ENCODE results near the gene SLC39A11.
A peak's percentile ranks its signal among the peaks of the same experiment; 100 is the strongest.
"Not testable (repeated sequence)": the region's sequence is repeated elsewhere in the genome, so short reads cannot be mapped to it uniquely, and the experiment has no call there.

The SLC39A11 gene, protein sequence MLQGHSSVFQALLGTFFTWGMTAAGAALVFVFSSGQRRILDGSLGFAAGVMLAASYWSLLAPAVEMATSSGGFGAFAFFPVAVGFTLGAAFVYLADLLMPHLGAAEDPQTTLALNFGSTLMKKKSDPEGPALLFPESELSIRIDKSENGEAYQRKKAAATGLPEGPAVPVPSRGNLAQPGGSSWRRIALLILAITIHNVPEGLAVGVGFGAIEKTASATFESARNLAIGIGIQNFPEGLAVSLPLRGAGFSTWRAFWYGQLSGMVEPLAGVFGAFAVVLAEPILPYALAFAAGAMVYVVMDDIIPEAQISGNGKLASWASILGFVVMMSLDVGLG

DNA sequence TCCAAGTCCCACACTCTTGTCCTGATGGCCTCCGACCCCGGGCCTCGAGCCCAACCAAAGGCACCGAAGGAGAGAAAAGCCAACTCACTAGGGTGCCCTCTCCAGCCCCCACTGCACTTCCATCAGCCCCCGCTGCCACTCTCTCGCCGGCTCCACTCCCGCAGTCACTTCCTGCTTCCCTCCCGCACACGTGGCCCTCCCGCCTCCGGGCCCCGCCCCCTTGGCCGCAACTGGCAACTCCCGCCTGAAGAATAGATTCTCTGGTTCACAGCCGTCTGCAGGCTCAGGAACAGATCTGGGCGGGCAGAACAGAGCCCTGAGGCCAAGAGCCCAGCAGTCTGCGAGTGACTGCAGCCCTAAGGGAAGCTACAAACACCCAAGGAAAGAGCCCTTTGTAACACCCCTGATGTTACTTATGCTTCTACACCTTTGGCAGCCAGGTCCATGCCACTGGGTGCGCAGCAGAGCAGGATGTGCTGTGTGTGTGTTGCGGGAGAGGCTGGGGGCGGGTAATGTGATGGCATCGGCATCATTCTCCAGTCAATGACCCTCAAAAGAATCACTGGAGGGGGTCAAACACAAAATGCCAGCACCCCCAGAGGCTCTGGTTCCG lies at the start of gene SLC39A11:
Gene SLC39A11 (minus strand): TSS at position 166 of the 613 bp plus-strand sequence. CDS start 3,924 bp downstream, outside the sequence.
- peak; percentile 89 for DNase-seq

DNA sequence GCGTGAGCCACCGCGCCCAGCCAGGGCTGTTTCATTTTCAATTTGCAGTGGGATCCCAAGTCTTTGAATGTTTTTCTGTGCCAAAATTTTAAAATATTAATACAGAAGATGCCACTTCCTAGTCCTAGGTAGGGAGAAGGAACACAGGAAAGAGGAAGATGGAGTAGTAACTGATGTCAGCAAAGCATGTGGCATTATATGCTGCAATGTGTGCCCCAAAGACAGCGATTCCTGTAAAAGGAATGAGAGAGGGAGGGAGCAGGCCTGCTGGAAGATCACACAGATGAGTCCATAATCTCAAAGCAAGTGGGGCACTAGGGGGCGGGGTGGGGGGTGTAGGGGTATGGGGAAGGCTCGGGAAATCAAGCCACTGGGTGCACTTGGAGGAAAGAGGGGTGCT lies 48.9 kb upstream of the SLC39A11 start:
- DNase-seq = no peak

DNA sequence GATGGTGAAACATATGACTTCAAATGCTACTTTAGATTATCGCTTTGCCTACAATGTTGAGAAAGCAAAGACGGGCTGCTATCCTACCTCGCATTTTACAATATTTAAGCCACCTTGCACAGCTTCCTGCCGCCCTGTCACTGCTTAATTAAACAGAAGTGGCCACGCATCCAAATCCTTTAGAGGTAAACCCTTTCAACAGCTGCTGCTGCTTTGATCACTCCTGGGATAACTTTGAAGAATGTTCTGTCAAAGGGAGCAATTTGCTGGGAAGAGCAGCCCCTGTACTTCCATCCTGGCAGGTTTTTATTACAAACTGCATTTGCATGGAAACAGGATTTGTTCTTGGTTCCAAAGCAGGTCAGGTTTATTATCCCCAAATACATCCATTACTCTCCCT lies 48.1 kb upstream of the SLC39A11 start:
- no peak for DNase-seq

DNA sequence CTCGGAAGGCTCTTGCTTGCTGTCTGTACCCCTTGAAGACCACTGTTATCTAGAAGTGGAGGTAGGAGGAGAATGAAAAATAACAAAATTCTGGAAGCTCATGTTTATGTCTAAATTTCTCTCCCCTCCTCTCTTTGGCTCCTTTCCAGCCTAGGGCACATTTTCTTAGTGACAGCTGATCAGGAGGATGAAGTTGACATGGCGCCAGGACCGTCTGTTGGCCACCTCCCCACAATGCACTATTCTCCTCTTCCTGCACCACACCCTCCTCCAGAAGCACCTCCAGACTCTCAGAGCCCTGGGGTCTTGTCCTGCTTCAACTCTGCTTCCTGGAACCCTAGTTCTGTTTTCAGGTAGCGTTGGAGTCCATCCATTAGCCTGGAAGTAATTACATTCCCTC lies 46.8 kb upstream of the SLC39A11 start:
- DNase-seq = no peak

DNA sequence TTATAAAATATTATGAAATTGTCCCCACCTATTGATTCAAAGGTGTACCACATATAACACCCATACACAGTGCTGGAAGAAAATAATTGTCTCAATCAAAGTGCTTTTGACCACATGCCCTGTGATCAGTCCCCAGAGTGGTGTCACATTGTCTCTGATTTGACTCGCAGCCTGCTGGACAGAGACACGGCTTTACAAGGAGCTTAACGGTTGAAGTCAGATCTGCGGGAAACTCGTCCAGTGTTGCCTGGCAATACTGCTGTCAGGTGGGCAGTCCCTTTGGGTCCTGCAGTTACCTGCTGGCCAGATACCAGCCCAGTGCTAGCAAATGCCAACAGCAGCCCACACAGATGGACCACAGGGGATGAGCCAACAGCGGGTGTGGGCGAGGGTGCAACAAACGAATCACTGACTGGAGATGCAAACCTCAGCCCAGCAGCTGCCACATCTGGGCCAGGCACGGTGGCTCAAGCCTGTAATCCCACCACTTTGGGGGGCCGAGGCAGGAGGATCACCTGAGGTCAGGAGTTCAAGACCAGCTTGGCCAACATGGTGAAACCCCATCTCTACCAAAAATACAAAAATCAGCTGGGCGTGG lies 46.2 kb upstream of the SLC39A11 start:
- DNase-seq = no peak

DNA sequence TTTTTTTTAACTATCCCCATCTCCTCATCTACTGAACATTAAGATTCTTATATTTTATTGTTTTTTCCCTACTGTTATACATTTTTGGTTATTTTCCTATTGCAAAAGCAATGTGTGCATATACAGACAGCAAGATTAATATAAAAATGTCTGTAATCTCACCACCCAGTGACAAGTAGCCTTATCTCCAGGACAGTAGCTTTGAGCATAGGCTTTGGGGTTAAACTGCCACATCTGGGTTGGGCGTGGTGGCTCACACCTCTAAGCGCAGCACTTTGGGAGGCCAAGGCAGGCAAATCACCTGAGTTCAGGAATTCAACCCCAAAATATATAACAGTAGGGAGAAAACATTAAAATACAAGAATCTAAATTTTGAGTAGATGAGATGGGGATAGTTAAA lies 44.9 kb upstream of the SLC39A11 start:
- DNase-seq = no peak

DNA sequence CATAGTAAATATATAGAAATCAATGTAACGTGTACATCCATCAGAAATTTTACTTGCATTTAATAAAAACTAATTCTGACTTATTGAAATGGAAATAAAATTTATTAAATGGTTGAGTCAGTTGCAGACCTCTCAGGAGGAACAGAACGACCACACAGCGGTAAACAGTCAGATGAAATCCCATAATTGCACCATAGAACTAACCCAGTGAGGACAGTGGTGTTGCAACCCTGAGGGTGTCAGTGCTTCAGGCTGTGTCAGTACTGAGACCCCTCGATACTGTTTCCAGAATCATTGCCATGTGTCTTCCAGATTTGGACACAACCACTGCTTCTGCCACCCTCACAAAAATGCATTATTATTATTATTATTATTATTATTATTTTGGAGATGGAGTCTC lies 43.3 kb upstream of the SLC39A11 start:
- no peak for DNase-seq

DNA sequence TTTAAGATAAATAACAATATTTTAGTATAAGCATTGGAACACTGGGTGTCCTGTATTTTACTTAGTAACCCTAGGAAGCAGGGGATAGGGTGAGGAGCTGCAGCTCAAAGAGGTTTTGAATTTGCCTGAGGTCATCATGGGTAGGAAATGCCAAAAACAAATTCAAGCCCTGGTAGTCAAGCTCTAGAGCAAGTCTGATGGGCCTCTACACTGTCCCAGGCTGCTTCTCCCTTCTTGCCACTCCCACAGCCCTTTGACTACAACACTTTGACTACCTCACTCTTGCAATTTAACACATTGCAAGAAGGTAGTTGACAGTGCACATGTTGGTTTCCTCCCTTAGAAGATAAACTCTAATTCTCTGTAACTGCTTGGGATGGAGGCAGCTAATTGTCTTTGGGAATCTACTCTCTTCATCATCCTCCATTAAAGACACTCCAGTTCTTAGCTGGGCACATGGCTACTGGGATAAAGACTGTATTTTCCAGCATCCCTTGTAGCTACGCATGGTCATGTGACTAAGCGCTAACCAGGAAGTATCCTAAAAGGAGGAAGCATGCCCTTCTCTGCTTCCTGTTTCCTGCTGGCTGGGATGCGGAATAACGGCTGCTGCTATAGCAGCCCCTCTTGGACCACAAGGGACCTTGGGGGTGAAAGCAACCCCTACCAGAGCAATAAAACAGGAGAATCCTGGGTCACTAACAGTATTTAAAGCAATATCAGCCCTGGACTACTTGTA lies 41.6 kb upstream of the SLC39A11 start:
- no peak for DNase-seq

DNA sequence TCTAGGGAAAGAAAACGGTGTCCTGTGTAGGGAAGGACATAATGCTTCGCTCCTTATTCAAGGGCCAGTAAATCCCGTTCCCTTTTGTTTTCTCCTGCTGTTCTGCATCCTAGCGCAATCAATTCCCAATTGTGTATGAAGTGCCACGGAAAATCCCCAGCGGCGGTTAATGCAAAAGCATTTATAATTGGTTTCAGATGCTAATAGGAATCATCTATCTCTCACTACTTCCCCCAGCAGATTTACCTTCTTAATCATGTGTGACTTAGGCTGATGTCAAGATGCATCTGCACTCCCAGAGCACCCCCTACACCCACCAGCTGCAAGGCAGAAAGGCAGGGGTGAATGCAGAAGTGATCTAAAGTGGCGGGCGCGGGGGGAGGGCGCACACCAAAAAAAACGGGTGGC lies 39.6 kb upstream of the SLC39A11 start:
- DNase-seq = no peak

DNA sequence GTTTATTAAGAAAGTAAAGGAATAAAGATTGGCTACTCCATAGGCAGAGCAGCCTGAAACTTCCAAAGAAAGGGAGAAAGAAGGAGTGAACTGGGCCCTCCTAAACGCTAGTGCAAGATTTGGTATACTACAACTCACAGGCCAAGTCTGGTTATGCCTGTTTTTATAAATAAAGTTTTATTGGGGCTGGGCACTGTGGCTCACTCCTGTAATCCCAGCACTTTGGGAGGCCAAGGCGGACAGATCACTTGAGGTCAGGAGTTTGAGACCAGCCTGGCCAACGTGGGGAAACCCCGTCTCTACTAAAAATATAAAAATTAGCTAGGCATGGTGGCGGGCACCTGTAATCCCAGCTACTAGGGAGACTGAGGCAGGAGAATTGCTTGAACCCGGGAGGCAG lies 39.0 kb upstream of the SLC39A11 start:
- not testable (repeated sequence) for DNase-seq

DNA sequence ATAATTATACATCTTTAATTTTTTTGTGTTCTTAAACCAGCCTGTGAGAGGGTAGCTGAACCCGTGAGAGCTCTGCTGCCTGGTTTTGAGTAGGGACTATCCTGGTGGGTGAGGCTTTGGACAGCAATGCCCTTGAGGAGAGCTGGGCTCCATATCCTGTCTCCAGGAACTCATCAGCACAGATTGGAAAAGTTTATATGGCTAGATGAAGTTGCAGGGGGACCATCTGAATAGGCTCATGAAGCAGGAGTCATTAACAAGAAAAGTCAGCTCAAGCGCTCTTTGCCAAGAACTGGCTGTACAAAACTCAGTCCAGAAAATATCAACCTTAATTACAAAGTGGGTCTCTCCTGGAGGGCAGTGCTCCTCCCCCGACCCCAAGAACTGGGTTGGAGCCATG lies 38.5 kb upstream of the SLC39A11 start:
- DNase-seq = no peak

DNA sequence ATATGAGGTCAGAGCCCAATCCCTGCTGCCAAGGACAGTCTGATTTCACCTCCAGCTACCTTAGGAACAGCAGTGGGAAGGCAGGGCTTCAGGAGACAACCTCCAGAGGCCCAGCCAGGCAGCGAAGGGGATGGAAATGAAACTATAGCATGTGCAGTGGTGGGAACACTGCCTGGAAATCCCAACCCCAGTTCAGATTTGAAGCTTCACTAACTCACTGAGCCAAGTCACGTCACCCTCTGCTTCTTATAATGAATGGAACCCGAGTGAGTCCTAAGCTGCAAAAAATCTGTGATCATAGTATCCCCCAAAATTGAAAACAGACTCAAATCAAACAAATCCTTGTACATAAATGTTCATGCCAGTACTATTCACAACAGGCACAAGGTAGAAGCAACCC lies 36.0 kb upstream of the SLC39A11 start:
- no peak for DNase-seq

DNA sequence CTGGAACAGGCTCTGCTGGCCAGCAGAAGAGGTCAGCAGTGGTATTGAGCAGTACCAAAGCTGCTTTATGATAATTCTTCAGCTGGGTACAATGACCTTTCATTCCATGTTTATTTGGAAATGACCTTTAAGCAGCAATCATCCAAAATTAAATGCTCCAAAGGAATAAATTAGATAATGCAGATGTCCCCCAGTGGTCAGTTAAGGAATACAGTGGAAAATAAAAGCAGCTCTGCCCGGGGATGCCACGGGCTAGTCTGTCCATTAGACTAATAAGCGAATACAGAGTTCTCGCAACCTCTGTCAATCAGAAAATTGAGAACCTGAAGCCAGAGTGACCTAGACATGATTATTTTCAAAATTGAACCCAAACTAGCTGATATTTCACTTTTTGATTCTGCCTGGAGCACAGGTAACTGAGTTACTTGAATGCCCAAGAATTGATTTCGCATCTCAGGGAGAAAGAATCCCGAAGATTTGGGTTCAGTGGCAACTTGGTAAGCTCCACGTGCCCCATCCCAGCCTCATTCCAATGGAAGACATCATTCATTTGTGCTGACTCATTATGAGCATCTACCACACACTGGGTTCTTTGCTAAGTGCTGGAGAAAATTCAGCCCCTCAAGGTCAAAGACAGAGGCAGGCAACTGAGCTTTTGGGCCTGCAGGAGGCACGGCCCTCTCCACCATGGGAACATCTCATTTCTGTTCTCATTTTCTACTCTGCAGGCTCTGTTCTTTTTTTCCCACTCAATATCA lies 34.4 kb upstream of the SLC39A11 start:
- DNase-seq = no peak

DNA sequence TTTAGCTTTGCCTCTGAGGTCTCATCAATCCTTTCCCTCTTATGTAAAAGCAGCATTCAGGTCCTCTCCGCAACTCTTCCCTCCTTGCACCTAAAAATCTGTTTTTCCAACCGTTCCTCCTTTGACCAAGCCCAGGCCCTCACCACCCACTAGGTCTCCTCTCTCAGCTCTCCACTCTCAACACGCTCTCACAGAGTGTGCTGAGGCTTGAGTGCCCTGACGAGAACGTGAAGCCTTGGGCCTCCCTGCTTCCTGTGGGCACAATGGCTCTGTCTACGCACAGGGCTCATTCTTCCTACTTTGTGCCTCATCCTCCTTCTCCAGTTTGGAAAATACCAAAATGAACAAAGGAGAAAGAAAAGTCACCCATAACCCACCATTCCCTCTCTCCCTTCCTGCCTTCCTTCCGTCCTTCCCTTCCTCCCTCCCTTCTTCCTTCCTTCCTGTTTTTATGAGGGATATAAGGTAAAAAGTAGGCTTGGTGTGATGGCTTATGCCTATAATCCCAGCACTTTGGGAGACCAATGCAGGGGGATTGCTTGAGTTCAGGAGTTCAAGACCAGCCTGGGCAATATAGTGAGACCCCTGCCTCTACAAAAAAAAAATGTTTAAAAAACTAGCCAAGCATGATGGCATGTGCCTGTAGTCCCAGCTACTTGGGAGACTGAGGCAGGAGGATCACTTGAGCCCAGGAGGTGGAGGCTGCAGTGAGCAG lies 31.3 kb upstream of the SLC39A11 start:
- DNase-seq = no peak

DNA sequence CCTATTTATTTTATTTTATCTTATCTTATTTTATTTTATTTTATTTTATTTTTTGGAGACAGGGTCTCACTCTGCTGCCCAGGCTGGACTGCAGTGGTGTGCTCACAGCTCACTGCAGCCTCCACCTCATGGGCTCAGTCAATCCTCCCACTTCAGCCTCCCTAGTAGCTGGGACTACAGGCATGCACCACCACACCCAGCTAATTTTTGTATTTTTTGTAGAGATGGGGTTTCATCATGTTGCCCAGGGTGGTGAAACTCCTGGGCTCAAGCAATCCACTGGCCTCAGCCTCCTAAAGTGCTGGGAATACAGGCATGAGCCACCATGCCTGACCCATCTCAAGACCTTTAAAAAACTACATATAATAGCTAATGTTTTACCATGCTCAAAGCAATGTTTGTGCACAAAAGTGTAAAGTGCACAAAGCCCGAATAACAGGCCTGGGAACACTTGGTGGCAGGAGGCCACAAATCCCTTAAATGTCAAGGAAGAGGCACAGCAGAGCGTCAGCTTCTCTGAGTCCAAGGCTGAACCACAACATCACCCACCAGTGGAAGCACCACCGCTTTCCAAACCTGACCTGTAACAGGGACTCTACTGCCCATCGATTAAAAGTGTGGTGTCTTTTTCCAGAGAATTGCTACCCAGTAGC lies 30.6 kb upstream of the SLC39A11 start:
- DNase-seq = no peak

DNA sequence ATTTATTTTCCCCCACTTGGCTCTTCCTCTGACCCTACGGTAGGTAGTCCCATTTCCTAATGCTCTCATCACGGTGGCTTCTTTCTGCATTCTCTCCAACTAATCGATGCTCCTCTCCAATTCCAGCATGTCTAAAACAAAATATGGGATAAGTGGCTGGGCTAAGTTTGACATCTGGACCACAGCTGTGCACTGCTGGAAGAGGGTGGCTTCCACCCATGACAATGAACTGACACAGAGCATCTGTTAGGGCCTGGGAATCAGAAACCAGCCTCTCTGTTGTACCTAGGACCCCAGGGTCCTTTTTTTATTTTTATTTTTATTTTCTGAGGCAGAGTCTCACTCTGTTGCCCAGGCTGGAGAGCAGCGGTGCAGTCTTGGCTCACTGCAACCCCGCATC lies 29.0 kb upstream of the SLC39A11 start:
- DNase-seq = no peak

DNA sequence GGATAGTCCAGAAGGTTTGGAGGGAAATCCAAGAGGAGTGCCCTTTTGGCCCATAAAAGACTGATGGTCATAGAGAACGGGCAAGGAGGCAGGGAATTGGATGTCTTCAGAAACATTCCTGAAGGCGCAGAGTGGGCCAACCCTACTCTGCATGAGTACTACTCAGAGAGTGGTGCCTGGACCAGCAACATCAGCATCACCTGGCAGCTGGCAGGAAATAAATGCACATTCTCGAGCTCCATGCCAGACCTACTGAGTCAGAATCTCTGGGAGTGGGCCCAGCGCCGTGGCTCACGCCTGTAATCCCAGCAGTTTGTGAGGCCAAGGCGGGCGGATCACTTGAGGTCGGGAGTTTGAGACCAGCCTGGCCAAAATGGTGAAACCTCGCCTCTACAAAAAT lies 27.1 kb upstream of the SLC39A11 start:
- no peak for DNase-seq

DNA sequence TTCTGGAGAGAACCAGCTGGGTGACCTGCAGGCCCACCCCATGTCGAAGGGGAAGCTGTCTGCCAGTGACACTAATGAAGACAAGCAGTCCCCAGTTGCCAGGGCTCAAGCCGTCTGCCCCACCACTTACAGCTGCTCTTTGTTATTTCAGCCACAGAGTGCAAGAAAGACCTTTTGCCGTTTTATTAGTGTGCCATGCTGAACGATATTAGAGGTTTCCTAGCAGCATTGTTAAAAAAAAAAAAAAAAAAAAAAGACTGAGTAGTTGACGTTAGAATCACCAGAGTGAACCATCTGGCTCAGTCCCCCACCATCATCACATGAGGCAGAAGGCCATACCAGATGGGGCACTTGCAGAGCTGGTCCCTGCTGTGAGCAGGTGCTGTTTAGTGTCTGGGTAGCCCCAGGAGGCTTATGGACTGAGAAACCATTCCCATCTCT lies 26.5 kb upstream of the SLC39A11 start:
- peak; percentile 93 for DNase-seq

DNA sequence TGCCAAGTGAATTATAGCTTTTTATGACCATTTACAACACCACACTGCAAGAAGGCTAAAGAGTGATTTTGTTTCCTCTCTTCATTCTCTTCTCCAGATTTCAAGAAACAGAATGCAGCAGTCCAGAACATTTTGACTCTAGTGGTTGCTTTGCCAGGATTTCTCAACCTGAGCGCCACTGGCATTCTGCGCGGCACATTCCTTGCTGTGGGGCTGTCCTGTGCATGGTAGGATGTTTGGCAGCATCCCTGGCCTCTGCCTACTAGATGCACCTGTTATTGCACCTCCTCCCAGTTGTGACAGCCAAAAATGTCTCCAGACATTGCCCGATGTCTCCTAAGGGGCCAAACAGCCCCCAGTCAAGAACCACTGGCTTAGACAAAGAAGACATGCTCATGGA lies 25.7 kb upstream of the SLC39A11 start:
- peak; percentile 63 for DNase-seq

DNA sequence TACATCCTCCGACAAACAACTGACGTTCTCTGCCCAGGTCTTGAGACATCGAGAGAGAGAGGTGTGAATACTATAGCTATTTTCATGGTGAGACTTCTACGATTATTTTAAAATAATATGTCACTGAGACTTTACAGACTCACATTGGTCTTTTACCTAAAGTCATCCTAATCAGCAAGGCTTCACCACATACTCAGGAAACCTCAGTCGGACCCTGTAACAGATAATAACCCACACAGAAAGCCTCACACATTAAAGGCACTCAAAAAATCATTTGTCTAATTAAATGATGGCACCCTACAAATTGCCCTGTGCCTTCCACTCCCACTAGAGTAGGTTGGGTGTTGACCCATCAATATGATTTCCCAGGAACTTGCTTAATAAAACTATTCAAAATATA lies 19.8 kb upstream of the SLC39A11 start:
- DNase-seq = no peak

DNA sequence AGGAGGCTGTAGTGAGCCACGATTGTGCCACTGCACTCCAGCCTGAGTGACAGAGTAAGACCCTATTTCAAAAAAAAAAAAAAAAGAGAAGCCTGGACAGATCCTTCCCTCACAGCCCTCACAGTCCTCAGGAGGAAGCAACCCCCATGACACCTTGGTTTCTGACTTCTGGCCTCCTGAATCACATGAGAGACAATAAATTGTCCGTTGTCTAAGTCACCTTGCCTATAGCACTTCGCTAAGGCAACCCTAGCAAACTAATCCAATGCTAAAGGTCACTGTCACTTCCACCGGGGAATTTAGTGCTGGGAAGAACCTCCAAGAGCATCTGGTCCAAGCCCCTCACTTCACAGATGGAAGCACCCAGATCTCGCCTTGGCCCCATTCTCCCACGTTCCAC lies 18.9 kb upstream of the SLC39A11 start:
- no peak for DNase-seq

DNA sequence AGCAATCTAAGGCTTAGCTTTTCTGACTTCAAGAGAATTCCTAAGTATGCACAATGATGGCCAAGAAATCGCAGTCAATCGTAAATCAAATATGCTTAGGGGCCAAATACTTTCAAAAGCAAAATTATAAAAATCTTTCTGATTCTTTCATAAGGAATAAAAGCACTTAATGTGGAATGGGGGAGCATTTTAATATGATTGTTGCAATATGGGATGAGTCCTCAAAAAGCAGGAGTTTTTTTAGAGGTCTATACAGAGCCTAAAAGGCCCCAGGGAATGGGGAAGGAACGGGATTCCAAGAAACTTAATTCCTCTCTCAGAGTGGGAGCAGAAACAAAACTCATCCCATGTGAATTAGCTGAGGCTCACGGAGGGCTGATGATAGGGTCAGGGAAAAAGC lies 14.7 kb upstream of the SLC39A11 start:
- no peak for DNase-seq

All from NCI-H446 treated with DMSO at 0.1 percent for 48 hours (cell line).